IMR-90 (cell line): ENCODE data around the gene PCBP4. TPM values are rescaled to one million over a fixed set of nuclear protein-coding genes. Genes with fewer than 3 reads are reported as not detected.

ENCODE experiments used
- ATAC-seq: fragments of 200-7000 bp; cut with Tn5 transposase; 2 replicates; pipeline ENCODE4 v1.9.1; 2020; ENCODE audit warnings: low read depth, mild to moderate bottlenecking, moderate library complexity
- BruUV-seq: library from RNA; stranded (reverse); fragments of 400-500 nt; replicated peaks from 2 replicates; lab custom pipeline; 2021; lab: Mats Ljungman, UMichigan
- CTCF ChIA-PET: fragments of 300-600 bp; formaldehyde crosslinking; extraction: SDS; loops from one replicate; lab custom pipeline; 2021; ENCODE audit warnings: antibody characterized with exemption; lab: Yijun Ruan, JAX
- POLR2A ChIA-PET: fragments of 300-600 bp; sonication (Branson Sonifier 250); formaldehyde crosslinking; loops from one replicate; lab custom pipeline; 2022; ENCODE audit warnings: antibody characterized with exemption; ENCODE audit not compliant: unreplicated experiment; lab: Charles Lee
- DNase-seq: peaks from one replicate; pipeline ENCODE4 v3.0.0; 2013
- H2AFZ ChIP-seq: replicated peaks from 2 replicates; pipeline ENCODE3; 2013; ENCODE audit warnings: low read length, mild to moderate bottlenecking; ENCODE audit not compliant: poor library complexity
- H2AK5ac ChIP-seq: 2 replicates; pipeline ENCODE4 v1.6.1; 2013; ENCODE audit warnings: low read depth, low read length, inconsistent platforms
- H2AK9ac ChIP-seq: replicated peaks from 2 replicates; pipeline ENCODE3; 2013; ENCODE audit warnings: mild to moderate bottlenecking, low read depth, low read length, moderate library complexity; ENCODE audit not compliant: poor library complexity
- H2BK120ac ChIP-seq: 2 replicates; pipeline ENCODE4 v1.6.1; 2013; ENCODE audit warnings: low read depth, low read length, inconsistent platforms
- H2BK15ac ChIP-seq: 3 replicates; pipeline ENCODE4 v1.6.1; 2013; ENCODE audit warnings: low read depth, low read length, inconsistent platforms
- H2BK20ac ChIP-seq: 2 replicates; pipeline ENCODE4 v1.6.1; 2013; ENCODE audit warnings: low read depth, mild to moderate bottlenecking, inconsistent platforms, low read length, moderate library complexity
- H2BK5ac ChIP-seq: 2 replicates; pipeline ENCODE4 v1.6.1; 2013; ENCODE audit warnings: mild to moderate bottlenecking, low read depth, low read length, inconsistent platforms; ENCODE audit not compliant: poor library complexity, severe bottlenecking
- H3K14ac ChIP-seq: replicated peaks from 2 replicates; pipeline ENCODE4 v1.6.1; 2013; ENCODE audit warnings: low read depth, low read length, inconsistent platforms
- H3K18ac ChIP-seq: 2 replicates; pipeline ENCODE4 v1.6.1; 2013; ENCODE audit warnings: low read depth, low read length, control low read depth
- H3K23ac ChIP-seq: 2 replicates; pipeline ENCODE4 v1.6.1; 2013; ENCODE audit warnings: low read depth, low read length, inconsistent platforms
- H3K27ac ChIP-seq: 2 replicates; pipeline ENCODE4 v1.5.1; 2013; ENCODE audit warnings: mild to moderate bottlenecking, control low read depth, low read length; ENCODE audit not compliant: insufficient read depth
- H3K27me3 ChIP-seq: 2 replicates; pipeline ENCODE4 v1.6.1; 2013; ENCODE audit warnings: low read length; ENCODE audit not compliant: control insufficient read depth, insufficient read depth
- H3K36me3 ChIP-seq: 2 replicates; pipeline ENCODE4 v1.6.1; 2013; ENCODE audit warnings: low read length, mixed read lengths; ENCODE audit not compliant: control insufficient read depth, insufficient read depth
- H3K4ac ChIP-seq: 2 replicates; pipeline ENCODE4 v1.6.1; 2013; ENCODE audit warnings: low read depth, low read length, inconsistent platforms
- H3K4me1 ChIP-seq: 2 replicates; pipeline ENCODE4 v1.6.1; 2013; ENCODE audit warnings: low read length, mixed read lengths; ENCODE audit not compliant: control insufficient read depth, insufficient read depth
- H3K4me2 ChIP-seq: 2 replicates; pipeline ENCODE4 v1.6.1; 2013; ENCODE audit warnings: low read depth, mild to moderate bottlenecking, control low read depth, low read length, moderate library complexity
- H3K4me3 ChIP-seq: 2 replicates; pipeline ENCODE4 v1.5.1; 2013; ENCODE audit warnings: low read depth, mild to moderate bottlenecking, control low read depth, low read length, moderate library complexity; ENCODE audit not compliant: insufficient read depth
- H3K56ac ChIP-seq: 2 replicates; pipeline ENCODE4 v1.6.1; 2013; ENCODE audit warnings: low read length, inconsistent platforms; ENCODE audit not compliant: insufficient read depth; ENCODE audit errors: extremely low read depth
- H3K79me1 ChIP-seq, 2 experiments: 2 replicates each; pipeline ENCODE4 v1.6.1; 2013; ENCODE audit warnings: low read length in 2 of 2, inconsistent platforms in 1 of 2, low read depth in 1 of 2
- H3K9ac ChIP-seq: 2 replicates; pipeline ENCODE4 v1.6.1; 2013; ENCODE audit warnings: low read depth, low read length, control low read depth
- H3K9me1 ChIP-seq: 2 replicates; pipeline ENCODE4 v1.6.1; 2013; ENCODE audit warnings: low read length, inconsistent platforms; ENCODE audit not compliant: insufficient read depth
- H3K9me3 ChIP-seq: 2 replicates; pipeline ENCODE4 v1.6.1; 2013; ENCODE audit warnings: low read length; ENCODE audit not compliant: control insufficient read depth, insufficient read depth
- H4K20me1 ChIP-seq: 2 replicates; pipeline ENCODE4 v1.6.1; 2013; ENCODE audit warnings: low read length, inconsistent platforms; ENCODE audit not compliant: insufficient read depth
- H4K5ac ChIP-seq: 2 replicates; pipeline ENCODE4 v1.6.1; 2013; ENCODE audit warnings: mild to moderate bottlenecking, low read depth, low read length, control low read depth
- H4K8ac ChIP-seq, 2 experiments: 2 replicates each; pipeline ENCODE4 v1.6.1; 2013; ENCODE audit warnings: low read depth in 2 of 2, low read length in 2 of 2, control low read depth in 1 of 2, inconsistent platforms in 1 of 2
- H4K91ac ChIP-seq: 2 replicates; pipeline ENCODE4 v1.6.1; 2013; ENCODE audit warnings: low read depth, low read length, inconsistent platforms; ENCODE audit not compliant: insufficient read depth
- BHLHE40 ChIP-seq: fragments of 150-350 bp; IDR thresholded peaks from 2 replicates; pipeline ENCODE4 v1.6.1; 2016; ENCODE audit warnings: mild to moderate bottlenecking, low read depth, low read length
- CHD1 ChIP-seq: IDR thresholded peaks from 2 replicates; pipeline ENCODE4 v1.6.1; 2012; ENCODE audit warnings: low read depth, low read length, improper control_type of control experiment
- FOS ChIP-seq: fragments of 150-350 bp; IDR thresholded peaks from 2 replicates; pipeline ENCODE4 v1.6.1; 2016; ENCODE audit warnings: low read depth, low read length
- MAFK ChIP-seq: IDR thresholded peaks from 2 replicates; pipeline ENCODE4 v1.6.1; 2012; ENCODE audit warnings: low read depth, low read length, improper control_type of control experiment
- MAZ ChIP-seq: IDR thresholded peaks from 2 replicates; pipeline ENCODE4 v1.6.1; 2012; ENCODE audit warnings: low read depth, mild to moderate bottlenecking, low read length, improper control_type of control experiment, moderate library complexity, borderline replicate concordance
- MXI1 ChIP-seq: IDR thresholded peaks from 2 replicates; pipeline ENCODE4 v1.6.1; 2012; ENCODE audit warnings: low read depth, mild to moderate bottlenecking, low read length, moderate library complexity, borderline replicate concordance
- RAD21 ChIP-seq: IDR thresholded peaks from 2 replicates; pipeline ENCODE4 v1.6.1; 2012; ENCODE audit warnings: low read length, improper control_type of control experiment
- RCOR1 ChIP-seq: IDR thresholded peaks from 2 replicates; pipeline ENCODE4 v1.6.1; 2012; ENCODE audit warnings: mild to moderate bottlenecking, low read length, improper control_type of control experiment; ENCODE audit not compliant: insufficient replicate concordance
- RFX5 ChIP-seq: IDR thresholded peaks from 2 replicates; pipeline ENCODE4 v1.8.0; 2012; ENCODE audit warnings: low read depth, mild to moderate bottlenecking, low read length, moderate library complexity
- SMC3 ChIP-seq: fragments of 150-350 bp; IDR thresholded peaks from 2 replicates; pipeline ENCODE4 v1.6.1; 2016; ENCODE audit warnings: low read depth, mild to moderate bottlenecking, antibody characterized with exemption, low read length, moderate library complexity
- WGBS, 2 experiments: methylation state at CpG; one replicate each; pipeline versions ENCODE4 v1.1.5 to v1.1.7; 2013; ENCODE audit warnings: missing lambda C conversion rate in 2 of 2; ENCODE audit not compliant: insufficient read length in 1 of 2; ENCODE audit errors: extremely low coverage in 2 of 2; 5-methylcytosine and 5-hydroxymethylcytosine counted together
- dilution Hi-C: fragments of 300-500 bp; cut with HindIII; formaldehyde crosslinking; loops from one replicate; pipeline ENCODE4 v1.14.3; 2018; ENCODE audit warnings: low sequenced_read_pairs; ENCODE audit not compliant: unreplicated experiment
- in situ Hi-C: fragments of 300-500 bp; cut with MboI; formaldehyde crosslinking; loops from 3 replicates; pipeline ENCODE4 v1.14.3; 2019; ENCODE audit warnings: low sequenced_read_pairs, inconsistent platforms, mixed read lengths
- intact Hi-C: fragments of 100-400 bp; cut with micrococcal nuclease; formaldehyde crosslinking; loops from 2 replicates; pipeline ENCODE4 v1.10.0; 2022
- polyA plus RNA-seq, 3 experiments: library from polyadenylated mRNA; depleted of rRNA; stranded (reverse); fragments of >200 nt; gene quantifications; 2 replicates each; pipeline ENCODE4 v1.2.3, GENCODE V29; 2012; ENCODE audit warnings: low replicate concordance in 1 of 3
- total RNA-seq: library from RNA; depleted of rRNA; stranded (reverse); fragments of >200 nt; gene quantifications from 2 replicates; pipeline ENCODE4 v1.2.3, GENCODE V29; 2012
- TF ChIP-seq, protein P1 (sequence below): fragments of 150-350 bp; IDR thresholded peaks from 2 replicates; pipeline ENCODE4 v1.6.1; 2016; ENCODE audit warnings: low read depth, mild to moderate bottlenecking, low read length, moderate library complexity, borderline replicate concordance
- TF ChIP-seq, protein P2 (sequence below): conservative IDR thresholded peaks from 2 replicates; pipeline ENCODE4 v1.5.1; 2012; ENCODE audit warnings: mild to moderate bottlenecking, low read depth, low read length, improper control_type of control experiment

Gene PCBP4
- total and polyA plus RNA-seq, 2 of the 4 experiments (the other 2 are of a cell fraction): 70.8 to 110 TPM

GRCh38 chr3:51934991-51935885, 32.0 kb downstream of the PCBP4 start (continued):
- no peak for TF ChIP-seq RCOR1

DNA sequence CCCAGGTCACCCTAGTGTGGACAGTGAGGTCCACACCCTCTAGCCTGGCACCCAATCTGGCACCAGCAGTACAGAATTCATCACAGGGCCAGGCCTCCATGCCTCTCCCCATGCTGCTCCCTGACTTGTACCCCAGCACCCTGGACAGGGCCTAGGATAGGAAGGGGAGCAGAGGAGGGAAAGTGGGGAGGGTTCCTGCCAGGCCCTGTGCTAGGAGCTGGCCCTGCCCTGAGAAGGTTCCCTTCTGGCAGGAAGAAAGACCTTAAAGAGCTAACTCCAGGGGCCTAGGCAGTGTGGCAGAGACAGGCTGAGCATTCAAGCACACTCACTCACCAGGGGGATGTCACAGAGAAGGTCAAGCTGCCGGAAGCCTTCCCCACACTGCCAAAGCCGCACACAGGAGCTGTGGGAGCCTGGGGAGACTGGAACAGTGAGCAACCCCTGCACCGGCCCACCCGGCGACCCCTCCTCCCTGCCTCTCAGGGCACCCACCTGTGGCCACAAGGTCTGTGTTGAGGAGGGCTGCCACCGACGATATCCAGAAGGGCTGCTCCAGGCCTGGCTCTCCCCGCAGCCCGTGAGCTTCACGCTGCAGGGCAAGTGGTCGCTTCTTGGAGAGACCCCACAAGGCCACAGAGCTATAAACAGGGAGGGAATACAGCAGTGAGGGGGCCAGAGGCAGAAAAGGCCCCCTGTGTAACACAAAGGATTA, 33.0 kb downstream of the PCBP4 start:
- Histone ChIP-seq H3K9ac (no peak overlapping the region), H2BK5ac (no peak overlapping the region), H3K56ac (no peak overlapping the region), H2BK120ac (no peak overlapping the region), H4K8ac (no peak overlapping the region), H4K91ac (no peak overlapping the region), H3K23ac (no peak overlapping the region), H2AK9ac (no peak overlapping the region), H3K4me2 (no peak overlapping the region), H3K14ac (no peak overlapping the region), H2BK20ac (no peak overlapping the region), H3K4me1 (no peaks in the 10 kb centered on the region), H3K27me3 (no peaks in the 10 kb centered on the region), H2BK15ac (no peak overlapping the region), H3K79me1 (peaks cover 4 to 9% of the 10 kb centered on the region in 2 experiments; a peak in 2 of 4 replicates), H3K36me3 (peaks cover 59% of the 10 kb centered on the region), H2AK5ac (no peak overlapping the region), H3K9me1 (no peaks in the 10 kb centered on the region), H4K20me1 (no peaks in the 10 kb centered on the region; the same call in 1 of the 2 replicates), H3K9me3 (no peaks in the 10 kb centered on the region), H3K18ac (no peak overlapping the region), H3K27ac (no peak overlapping the region), H2AFZ (no peak overlapping the region), H3K4ac (no peak overlapping the region), H3K4me3 (no peak overlapping the region), H4K5ac (no peak overlapping the region)
- no peak for ATAC-seq
- in situ Hi-C loops (loop anchor here (25.0 kb wide), 1 partner anchor 547 kb away; the partner anchor contains the start of genes MANF and RBM15B), dilution Hi-C loops (no loop called here), intact Hi-C loops (no loop called here)
- BruUV-seq: no TSS peak
- no CpG with 5 or more reads among the region's 11 CpGs for WGBS, 2 experiments
- DNase-seq: no peak
- CTCF ChIA-PET: no interaction called here
- POLR2A ChIA-PET: no interaction called here
- TF ChIP-seq RFX5: no peak
- no peak for TF ChIP-seq FOS
- no peak for TF ChIP-seq MAZ
- no peak for TF ChIP-seq CHD1
- no peak for TF ChIP-seq MAFK
- TF ChIP-seq RAD21: no peak
- no peak for TF ChIP-seq BHLHE40
- TF ChIP-seq, protein P1, sequence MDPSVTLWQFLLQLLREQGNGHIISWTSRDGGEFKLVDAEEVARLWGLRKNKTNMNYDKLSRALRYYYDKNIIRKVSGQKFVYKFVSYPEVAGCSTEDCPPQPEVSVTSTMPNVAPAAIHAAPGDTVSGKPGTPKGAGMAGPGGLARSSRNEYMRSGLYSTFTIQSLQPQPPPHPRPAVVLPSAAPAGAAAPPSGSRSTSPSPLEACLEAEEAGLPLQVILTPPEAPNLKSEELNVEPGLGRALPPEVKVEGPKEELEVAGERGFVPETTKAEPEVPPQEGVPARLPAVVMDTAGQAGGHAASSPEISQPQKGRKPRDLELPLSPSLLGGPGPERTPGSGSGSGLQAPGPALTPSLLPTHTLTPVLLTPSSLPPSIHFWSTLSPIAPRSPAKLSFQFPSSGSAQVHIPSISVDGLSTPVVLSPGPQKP: no peak
- TF ChIP-seq SMC3: no peak
- no peak for TF ChIP-seq MXI1
- TF ChIP-seq, protein P2, sequence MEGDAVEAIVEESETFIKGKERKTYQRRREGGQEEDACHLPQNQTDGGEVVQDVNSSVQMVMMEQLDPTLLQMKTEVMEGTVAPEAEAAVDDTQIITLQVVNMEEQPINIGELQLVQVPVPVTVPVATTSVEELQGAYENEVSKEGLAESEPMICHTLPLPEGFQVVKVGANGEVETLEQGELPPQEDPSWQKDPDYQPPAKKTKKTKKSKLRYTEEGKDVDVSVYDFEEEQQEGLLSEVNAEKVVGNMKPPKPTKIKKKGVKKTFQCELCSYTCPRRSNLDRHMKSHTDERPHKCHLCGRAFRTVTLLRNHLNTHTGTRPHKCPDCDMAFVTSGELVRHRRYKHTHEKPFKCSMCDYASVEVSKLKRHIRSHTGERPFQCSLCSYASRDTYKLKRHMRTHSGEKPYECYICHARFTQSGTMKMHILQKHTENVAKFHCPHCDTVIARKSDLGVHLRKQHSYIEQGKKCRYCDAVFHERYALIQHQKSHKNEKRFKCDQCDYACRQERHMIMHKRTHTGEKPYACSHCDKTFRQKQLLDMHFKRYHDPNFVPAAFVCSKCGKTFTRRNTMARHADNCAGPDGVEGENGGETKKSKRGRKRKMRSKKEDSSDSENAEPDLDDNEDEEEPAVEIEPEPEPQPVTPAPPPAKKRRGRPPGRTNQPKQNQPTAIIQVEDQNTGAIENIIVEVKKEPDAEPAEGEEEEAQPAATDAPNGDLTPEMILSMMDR: no peak
